HG02943 (cell line): ENCODE data around the gene CCL16.
"Not testable (repeated sequence)": the region's sequence is repeated elsewhere in the genome, so short reads cannot be mapped to it uniquely, and the experiment has no call there.

Experiments
- ATAC-seq: cut with Tn5 transposase; IDR thresholded peaks from one replicate; pipeline ENCODE4 v1.9.1; 2021; ENCODE audit warnings: mild to moderate bottlenecking, low read depth, moderate library complexity; ENCODE audit not compliant: unreplicated experiment

CCL16 gene

GRCh38 chr17:35942588-35943186, 38.6 kb downstream of the CCL16 start:
- ATAC-seq, result no peak

- ATAC-seq, result not testable (repeated sequence)
These were observed 42.8 kb downstream of the CCL16 start for GRCh38 chr17:35938492-35938891.

DNA sequence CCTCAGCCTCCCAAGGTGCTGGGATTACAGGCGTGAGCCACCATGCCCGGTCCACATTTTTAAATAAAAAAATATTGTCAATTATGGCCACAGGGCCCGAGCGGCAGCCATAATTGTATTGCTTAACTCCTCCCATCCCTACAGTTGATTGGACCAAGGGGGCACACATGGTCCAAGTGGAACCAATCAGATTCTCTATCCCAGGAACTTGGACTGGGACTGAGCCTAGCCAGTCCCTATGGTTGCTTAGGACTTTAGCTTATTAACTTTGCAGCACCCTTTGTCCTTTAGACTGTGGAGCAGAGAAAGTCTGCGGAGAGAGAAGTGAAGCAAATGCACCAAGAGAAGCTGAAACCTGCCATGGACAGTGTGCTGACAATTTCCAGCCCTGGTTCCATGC, 45.2 kb downstream of the CCL16 start:
- no peak for ATAC-seq

- no peak for ATAC-seq
These were observed 46.5 kb downstream of the CCL16 start for GRCh38 chr17:35934760-35935159.

GRCh38 chr17:35932586-35932985, 48.7 kb downstream of the CCL16 start:
- no peak for ATAC-seq

DNA sequence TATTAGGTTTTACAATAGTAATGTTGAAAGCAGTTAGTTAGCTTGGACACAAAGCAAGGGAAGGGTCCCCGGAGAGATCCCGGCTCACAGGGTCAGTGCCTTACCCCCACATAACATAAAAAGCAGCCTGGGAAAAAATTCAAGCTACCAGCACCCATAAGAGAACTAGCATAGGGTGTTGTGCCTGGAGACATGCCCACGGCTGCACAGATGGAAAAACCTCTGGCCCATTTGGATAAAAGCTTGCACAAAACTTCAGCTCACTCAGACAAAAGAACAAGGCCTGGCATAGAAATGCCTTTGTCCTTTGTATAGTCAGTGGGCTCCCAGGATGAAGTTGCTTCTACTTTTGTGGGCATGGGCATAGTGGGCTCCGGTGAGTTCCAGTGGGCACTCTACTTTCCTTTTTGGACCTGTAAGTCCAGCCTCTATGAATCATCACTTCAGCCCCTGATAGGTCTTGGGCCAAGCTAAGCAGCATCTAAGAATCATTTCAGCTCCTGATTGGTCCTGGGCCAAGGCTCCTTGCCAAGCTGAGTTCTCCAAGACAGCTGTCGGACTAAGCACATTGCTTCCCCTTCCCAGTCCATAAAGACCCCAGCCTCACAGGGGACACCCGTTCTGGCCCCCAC, 49.4 kb downstream of the CCL16 start:
- no peak for ATAC-seq

DNA sequence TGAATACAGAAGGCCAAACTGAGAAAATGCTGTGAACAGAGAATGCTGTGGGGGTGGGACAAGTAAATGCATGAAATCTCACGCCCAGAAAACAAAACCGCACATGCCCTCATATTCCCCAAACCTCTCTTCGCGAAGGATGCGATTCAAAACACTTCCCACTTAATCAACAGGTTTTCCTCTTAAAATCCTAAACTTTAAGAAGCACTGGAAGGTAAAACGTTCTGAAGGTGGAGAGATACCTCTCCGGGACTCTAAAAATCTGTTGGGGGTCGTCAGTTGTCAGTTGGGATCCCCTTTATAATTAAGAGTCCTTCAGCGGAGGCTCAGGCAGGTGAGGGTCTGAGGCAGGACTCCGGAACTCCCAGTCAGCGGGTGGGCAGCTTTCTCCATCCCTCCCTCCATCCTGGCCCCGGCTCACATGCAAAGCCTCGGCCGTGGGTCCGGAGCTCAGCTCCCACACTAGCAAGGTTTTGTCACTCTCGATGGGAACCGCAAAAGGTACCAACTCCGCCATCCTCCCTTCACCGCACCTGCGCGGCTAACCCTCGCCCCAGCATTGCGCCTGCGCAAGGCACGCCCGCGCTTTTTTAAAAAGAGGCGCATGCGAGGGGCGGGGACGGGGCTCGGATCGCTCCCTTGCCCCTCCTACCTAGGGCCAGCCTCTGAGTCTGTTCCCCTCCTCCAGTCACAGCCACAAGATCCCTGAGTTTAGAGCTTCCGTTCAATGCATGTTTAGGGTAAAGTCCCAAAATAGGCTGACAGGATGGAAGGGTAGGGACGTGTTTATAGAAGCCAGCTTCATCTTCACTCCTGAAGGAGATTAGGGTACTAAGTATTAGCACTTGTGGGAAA, 50.9 kb downstream of the CCL16 start, which contains the start of gene RDM1:
Gene RDM1, minus strand, starts transcription at position 563 of the 855 bp plus-strand sequence. Its CDS starts 46 bp downstream, at position 517.
- ATAC-seq, result no peak

DNA sequence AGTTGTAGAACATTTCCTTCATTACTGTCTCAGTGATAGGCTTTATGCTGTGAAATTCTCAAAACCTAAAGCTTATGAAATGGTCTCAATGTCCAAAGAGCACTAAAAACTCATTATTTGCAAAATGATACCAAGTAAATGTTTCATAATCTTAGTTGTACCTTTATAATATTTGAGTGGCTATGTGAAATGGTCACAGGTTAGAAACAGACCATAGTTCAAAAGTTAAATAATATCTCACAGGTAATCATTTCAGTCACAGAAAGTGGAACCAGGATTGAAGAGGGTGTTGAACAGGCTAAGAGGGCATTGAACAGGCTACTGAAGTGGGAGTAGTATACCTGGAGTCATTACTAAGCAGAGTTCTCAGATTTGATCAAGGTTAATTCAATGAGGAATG, 53.6 kb downstream of the CCL16 start:
- ATAC-seq, result no peak
